Hair follicular keratinocyte (primary cell): ENCODE results near the gene ANKRD33. TPM values are rescaled to one million over a fixed set of nuclear protein-coding genes. Genes with fewer than 3 reads are reported as not detected.

Experiments
- total RNA-seq: library from RNA; depleted of rRNA; stranded (reverse); fragments of >200 nt; gene quantifications from 2 replicates; pipeline ENCODE4 v1.2.3, GENCODE V29; 2015

The ANKRD33 gene, protein sequence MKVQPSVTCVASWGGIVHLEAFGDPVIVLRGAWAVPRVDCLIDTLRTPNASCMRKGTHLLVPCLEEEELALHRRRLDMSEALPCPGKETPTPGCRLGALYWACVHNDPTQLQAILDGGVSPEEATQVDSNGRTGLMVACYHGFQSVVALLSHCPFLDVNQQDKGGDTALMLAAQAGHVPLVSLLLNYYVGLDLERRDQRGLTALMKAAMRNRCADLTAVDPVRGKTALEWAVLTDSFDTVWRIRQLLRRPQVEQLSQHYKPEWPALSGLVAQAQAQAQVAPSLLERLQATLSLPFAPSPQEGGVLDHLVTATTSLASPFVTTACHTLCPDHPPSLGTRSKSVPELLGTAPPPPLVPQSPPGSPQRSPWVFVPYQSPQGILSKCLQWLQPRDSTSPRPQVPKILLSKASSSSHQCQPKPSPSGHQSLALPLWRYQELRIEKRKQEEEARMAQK
- total RNA-seq: not detected in 2 replicates

DNA sequence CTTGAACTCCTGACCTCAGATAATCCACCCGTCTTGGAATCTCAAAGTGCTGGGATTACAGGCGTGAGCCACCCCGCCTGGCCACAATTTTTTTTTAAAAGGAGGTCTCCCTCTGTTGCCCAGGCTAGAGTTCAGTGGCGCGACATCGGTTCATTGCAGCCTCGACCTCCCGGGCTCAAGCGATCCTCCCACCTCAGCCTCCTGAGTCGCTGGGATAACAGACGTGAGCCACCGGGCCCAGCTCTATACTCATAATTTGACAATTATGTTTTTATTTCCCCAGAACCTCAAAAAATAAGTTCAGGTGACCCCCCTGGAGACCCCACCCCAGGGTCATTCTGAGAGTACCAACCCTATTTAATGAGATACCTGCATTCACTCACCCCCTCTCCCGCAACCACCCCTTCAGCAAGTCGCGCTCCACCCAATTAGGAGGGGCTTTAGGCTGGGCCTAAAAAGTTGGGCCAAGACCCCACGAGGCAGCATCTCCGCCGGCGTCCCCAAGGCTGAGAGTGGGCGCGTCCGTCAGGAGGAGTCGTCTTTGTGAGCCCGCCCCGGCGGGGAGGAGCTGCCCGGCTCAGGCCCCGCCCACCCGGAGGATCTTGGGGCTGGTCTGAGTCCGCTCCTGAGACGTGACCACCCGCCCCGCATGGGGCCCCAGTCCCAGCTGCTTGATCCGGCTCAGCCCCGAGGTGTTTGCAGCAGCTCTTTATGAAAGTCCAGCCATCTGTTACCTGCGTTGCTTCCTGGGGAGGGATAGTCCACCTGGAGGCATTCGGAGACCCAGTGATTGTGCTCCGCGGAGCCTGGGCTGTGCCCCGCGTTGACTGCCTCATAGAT lies at the start of gene ANKRD33:
Gene ANKRD33 (plus strand): TSS at position 628 of the 840 bp plus-strand sequence. CDS start 84 bp downstream, at position 712.

DNA sequence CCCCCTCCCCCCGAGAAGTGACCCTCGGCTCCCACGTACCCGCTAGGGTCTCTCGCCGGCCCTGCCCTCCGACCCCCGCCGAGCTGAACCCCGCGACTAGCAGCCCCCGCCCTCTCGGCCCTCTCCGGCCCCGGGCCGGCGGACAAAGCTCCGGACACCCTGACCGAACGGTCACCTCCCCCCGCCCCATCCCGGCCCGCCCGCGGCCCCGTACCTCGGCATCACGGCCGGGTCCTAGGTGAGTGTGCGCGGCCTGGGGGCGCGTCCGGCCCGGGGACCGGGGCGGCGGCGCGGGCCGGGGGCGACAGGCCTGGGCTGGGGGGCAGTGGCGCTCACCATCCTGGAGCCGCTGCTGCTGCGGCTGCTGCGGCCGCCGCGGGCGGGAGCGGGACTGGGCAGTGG lies 39.6 kb upstream of the ANKRD33 start, which contains the start of gene FIGNL2:
Gene FIGNL2 (minus strand): TSS at position 393 of the 402 bp plus-strand sequence. CDS start 26,305 bp downstream, outside the sequence.

DNA sequence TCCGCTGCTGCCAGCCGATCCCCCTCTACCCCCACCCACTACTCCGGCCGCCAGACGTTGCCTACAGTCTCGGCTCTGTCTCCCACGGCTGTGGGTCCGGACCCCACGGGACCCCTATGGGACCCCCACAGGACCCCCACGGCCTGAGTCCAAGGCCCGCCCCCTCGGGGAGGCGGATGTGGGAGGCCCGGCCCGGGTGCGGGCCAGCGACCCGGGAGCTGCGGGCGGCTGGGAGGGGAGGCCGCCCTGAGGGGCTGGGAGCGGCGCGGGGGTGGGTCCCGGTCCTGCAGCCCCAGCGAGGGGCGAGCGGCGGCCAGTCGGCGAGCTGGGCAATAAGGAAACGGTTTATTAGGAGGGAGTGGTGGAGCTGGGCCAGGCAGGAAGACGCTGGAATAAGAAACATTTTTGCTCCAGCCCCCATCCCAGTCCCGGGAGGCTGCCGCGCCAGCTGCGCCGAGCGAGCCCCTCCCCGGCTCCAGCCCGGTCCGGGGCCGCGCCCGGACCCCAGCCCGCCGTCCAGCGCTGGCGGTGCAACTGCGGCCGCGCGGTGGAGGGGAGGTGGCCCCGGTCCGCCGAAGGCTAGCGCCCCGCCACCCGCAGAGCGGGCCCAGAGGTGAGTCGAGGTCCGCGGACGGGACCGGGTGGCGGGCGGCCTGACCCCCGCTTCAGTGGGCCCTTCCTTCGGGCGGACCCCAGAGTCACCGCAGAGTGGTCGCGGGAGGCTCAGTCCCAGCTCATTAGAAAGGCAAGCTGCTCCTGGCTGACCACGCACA lies 19.4 kb downstream of the ANKRD33 start, which contains the start of gene ACVRL1:
Gene ACVRL1 (plus strand): TSS at position 422 of the 773 bp plus-strand sequence. CDS start 4,971 bp downstream, outside the sequence.

Other genes starting within 250 kb of the ANKRD33 start
- gene FIGNL2, start 39.4 kb upstream of the ANKRD33 start, total RNA-seq: not detected in 2 replicates
- gene ACVRL1, start 19.4 kb downstream of the ANKRD33 start, total RNA-seq: 0.08 and 0.61 TPM in 2 replicates
- gene ACVR1B, start 63.6 kb downstream of the ANKRD33 start, total RNA-seq: 8.1 and 12.4 TPM in 2 replicates
- gene TAMALIN, start 118.8 kb downstream of the ANKRD33 start, total RNA-seq: 0.23 and 0.27 TPM in 2 replicates
- gene NR4A1, start 163.3 kb downstream of the ANKRD33 start, total RNA-seq: 2.5 and 3.1 TPM in 2 replicates
- gene ATG101, start 181.9 kb downstream of the ANKRD33 start, total RNA-seq: 68.9 and 82.1 TPM in 2 replicates
- gene SMIM41, start 191.6 kb downstream of the ANKRD33 start, total RNA-seq: not detected in 2 replicates